ENCODE results near the gene NTMT1. TPM values are rescaled to one million over a fixed set of nuclear protein-coding genes. Genes with fewer than 3 reads are reported as not detected.
A peak's percentile ranks its signal among the peaks of the same experiment; 100 is the strongest.

Gene NTMT1
- total RNA-seq, 1 experiment from 2014 or later: 84.8 TPM

DNA sequence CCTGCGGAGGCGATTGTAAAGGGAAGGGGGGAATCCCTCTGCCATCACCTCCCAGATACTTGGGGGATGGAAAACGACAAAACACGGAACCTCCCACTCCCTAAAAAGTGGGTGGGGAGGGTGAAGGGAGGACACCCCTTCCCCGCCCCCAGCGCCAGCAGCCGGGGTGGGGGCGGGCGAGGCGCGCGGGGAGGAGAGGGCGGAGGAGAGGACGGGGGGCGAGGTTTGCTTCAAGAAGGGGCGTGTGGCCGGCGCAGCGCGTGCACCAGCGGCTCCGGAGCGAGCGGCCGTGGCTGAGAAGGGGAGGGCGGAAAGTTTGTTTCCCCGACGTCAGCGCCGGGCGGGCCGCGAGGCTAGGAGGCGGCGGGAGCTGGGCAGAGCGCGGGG is 39.4 kb downstream of the NTMT1 start, which contains the start of gene PRRX2:
Gene PRRX2 (plus strand): TSS at position 259 of the 387 bp plus-strand sequence. CDS start 221 bp downstream, outside the sequence.
- peak within 1 kb of the TSS; percentile 76; the same call in 1 of the 2 replicates for H3K27ac ChIP-seq (ENCODE audit: low read depth, low read length)
- H3K9me3 ChIP-seq (ENCODE audit: control insufficient read depth in 1 of 2, insufficient read depth in 1 of 2, low read depth in 1 of 2, low read length in 2 of 2): no peaks in the 10 kb centered on the region
- peaks cover 10% of the 10 kb centered on the region; the same call in 1 of the 2 replicates for H3K79me2 ChIP-seq (ENCODE audit: insufficient read depth, low read length)
- RAD21 ChIA-PET (ENCODE audit: low non-redundant PET in 1 of 2, low total read pairs in 2 of 2, uncharacterized antibody in 2 of 2, unreplicated experiment in 2 of 2): no interaction called here
- peaks cover 15 to 27% of the 10 kb centered on the region in 2 experiments for H3K4me1 ChIP-seq (ENCODE audit: control insufficient read depth in 1 of 2, insufficient read depth in 2 of 2, low read length in 2 of 2)
- H3K4me3 ChIP-seq (replicated peaks in 1 of 2; ENCODE audit: low read depth in 1 of 2, low read length in 2 of 2): peak within 1 kb of the TSS; percentile 70 to 71
- POLR2A ChIA-PET: no interaction called here
- no TSS peak for BruUV-seq (replicated peaks)
- H4K20me1 ChIP-seq (ENCODE audit: insufficient read depth): no peaks in the 10 kb centered on the region
- H3K9me2 ChIP-seq (ENCODE audit: insufficient read depth): no peaks in the 10 kb centered on the region
- TF ChIP-seq POLR2AphosphoS5 (IDR thresholded peaks at IDR 0.05; ENCODE audit: low read depth, low read length): peak; percentile 44; the same call in 1 of the 2 replicates
- no peak for TF ChIP-seq EZH2 (IDR thresholded peaks at IDR 0.05)
- TF ChIP-seq ELF1 (IDR thresholded peaks at IDR 0.05; ENCODE audit: borderline replicate concordance, low read depth): no peak
- TF ChIP-seq FOSL1 (IDR thresholded peaks at IDR 0.05; ENCODE audit: low read depth): no peak
- TF ChIP-seq EGR1 (IDR thresholded peaks at IDR 0.05; ENCODE audit: low read depth): peak; percentile 45; the same call in 1 of the 2 replicates
- no peak for TF ChIP-seq ZFX (IDR thresholded peaks at IDR 0.05)
- TF ChIP-seq, protein P1, sequence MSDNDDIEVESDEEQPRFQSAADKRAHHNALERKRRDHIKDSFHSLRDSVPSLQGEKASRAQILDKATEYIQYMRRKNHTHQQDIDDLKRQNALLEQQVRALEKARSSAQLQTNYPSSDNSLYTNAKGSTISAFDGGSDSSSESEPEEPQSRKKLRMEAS (IDR thresholded peaks at IDR 0.05): peak; percentile 68; the same call in 1 of the 2 replicates
- TF ChIP-seq, protein P2, sequence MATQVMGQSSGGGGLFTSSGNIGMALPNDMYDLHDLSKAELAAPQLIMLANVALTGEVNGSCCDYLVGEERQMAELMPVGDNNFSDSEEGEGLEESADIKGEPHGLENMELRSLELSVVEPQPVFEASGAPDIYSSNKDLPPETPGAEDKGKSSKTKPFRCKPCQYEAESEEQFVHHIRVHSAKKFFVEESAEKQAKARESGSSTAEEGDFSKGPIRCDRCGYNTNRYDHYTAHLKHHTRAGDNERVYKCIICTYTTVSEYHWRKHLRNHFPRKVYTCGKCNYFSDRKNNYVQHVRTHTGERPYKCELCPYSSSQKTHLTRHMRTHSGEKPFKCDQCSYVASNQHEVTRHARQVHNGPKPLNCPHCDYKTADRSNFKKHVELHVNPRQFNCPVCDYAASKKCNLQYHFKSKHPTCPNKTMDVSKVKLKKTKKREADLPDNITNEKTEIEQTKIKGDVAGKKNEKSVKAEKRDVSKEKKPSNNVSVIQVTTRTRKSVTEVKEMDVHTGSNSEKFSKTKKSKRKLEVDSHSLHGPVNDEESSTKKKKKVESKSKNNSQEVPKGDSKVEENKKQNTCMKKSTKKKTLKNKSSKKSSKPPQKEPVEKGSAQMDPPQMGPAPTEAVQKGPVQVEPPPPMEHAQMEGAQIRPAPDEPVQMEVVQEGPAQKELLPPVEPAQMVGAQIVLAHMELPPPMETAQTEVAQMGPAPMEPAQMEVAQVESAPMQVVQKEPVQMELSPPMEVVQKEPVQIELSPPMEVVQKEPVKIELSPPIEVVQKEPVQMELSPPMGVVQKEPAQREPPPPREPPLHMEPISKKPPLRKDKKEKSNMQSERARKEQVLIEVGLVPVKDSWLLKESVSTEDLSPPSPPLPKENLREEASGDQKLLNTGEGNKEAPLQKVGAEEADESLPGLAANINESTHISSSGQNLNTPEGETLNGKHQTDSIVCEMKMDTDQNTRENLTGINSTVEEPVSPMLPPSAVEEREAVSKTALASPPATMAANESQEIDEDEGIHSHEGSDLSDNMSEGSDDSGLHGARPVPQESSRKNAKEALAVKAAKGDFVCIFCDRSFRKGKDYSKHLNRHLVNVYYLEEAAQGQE (IDR thresholded peaks at IDR 0.05; ENCODE audit: low read depth): no peak
- TF ChIP-seq TCF7L2 (IDR thresholded peaks at IDR 0.05; ENCODE audit: borderline replicate concordance, extremely low read depth, insufficient read depth, insufficient read length): no peak
- no peak for TF ChIP-seq CBX3 (IDR thresholded peaks at IDR 0.05; ENCODE audit: low read depth)
- no peak for TF ChIP-seq POLR2A (IDR thresholded peaks at IDR 0.05; ENCODE audit: borderline replicate concordance, extremely low read depth, insufficient read depth, insufficient read length)
- TF ChIP-seq, protein P3, sequence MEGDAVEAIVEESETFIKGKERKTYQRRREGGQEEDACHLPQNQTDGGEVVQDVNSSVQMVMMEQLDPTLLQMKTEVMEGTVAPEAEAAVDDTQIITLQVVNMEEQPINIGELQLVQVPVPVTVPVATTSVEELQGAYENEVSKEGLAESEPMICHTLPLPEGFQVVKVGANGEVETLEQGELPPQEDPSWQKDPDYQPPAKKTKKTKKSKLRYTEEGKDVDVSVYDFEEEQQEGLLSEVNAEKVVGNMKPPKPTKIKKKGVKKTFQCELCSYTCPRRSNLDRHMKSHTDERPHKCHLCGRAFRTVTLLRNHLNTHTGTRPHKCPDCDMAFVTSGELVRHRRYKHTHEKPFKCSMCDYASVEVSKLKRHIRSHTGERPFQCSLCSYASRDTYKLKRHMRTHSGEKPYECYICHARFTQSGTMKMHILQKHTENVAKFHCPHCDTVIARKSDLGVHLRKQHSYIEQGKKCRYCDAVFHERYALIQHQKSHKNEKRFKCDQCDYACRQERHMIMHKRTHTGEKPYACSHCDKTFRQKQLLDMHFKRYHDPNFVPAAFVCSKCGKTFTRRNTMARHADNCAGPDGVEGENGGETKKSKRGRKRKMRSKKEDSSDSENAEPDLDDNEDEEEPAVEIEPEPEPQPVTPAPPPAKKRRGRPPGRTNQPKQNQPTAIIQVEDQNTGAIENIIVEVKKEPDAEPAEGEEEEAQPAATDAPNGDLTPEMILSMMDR (IDR thresholded peaks at IDR 0.05 in 2 of 3, conservative IDR thresholded peaks at IDR 0.05 in 1 of 3; ENCODE audit: borderline replicate concordance in 1 of 3, insufficient read depth in 1 of 3, low read depth in 2 of 3, low read length in 2 of 3): no peak
- no peak for TF ChIP-seq EZH2phosphoT487 (IDR thresholded peaks at IDR 0.05; ENCODE audit: borderline replicate concordance)
- TF ChIP-seq JUND (IDR thresholded peaks at IDR 0.05): no peak
- TF ChIP-seq SP1 (IDR thresholded peaks at IDR 0.05; ENCODE audit: low read depth): no peak
- TF ChIP-seq, protein P4, sequence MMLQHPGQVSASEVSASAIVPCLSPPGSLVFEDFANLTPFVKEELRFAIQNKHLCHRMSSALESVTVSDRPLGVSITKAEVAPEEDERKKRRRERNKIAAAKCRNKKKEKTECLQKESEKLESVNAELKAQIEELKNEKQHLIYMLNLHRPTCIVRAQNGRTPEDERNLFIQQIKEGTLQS (IDR thresholded peaks at IDR 0.05): no peak
- no peak for TF ChIP-seq SRF (IDR thresholded peaks at IDR 0.05; ENCODE audit: low read depth)
- TF ChIP-seq RAD21 (IDR thresholded peaks at IDR 0.05; ENCODE audit: low read depth): no peak
- peak within 1 kb of the TSS; percentile 71 for H3K9ac ChIP-seq (ENCODE audit: low read length)
- intact Hi-C loops (cut with micrococcal nuclease): no loop called here
- peak within 1 kb of the TSS; percentile 90 for H2AFZ ChIP-seq (ENCODE audit: low read depth, low read length, poor library complexity, severe bottlenecking)
- H3K36me3 ChIP-seq (ENCODE audit: control insufficient read depth in 1 of 2, insufficient read depth in 2 of 2, low read length in 2 of 2): no peaks in the 10 kb centered on the region
- CTCF ChIA-PET: no interaction called here
- H3K27me3 ChIP-seq (ENCODE audit: insufficient read depth, low read length): no peaks in the 10 kb centered on the region
- H3K4me2 ChIP-seq (ENCODE audit: low read length): peak within 1 kb of the TSS; percentile 97
- ATAC-seq (peak; percentile 81), DNase-seq (ENCODE audit: low read depth, low spot score) (no peak)

Measured in HCT116 (cell line).